LNCaP clone FGC (cell line): ENCODE results near the gene TRIM29.

ENCODE experiments used
- DNase-seq: peaks from one replicate; pipeline ENCODE4 v3.0.0-alpha.2; 2011; ENCODE audit warnings: low read depth
- H3K4me3 ChIP-seq: 2 replicates; pipeline ENCODE4 v1.5.1; 2011; ENCODE audit warnings: mild to moderate bottlenecking, low read depth, low read length, control low read depth
- CTCF ChIP-seq: IDR thresholded peaks from 2 replicates; pipeline ENCODE4 v1.5.1; 2012; ENCODE audit warnings: mild to moderate bottlenecking; ENCODE audit not compliant: control insufficient read depth, insufficient read depth; ENCODE audit errors: extremely low read depth

Gene TRIM29

GRCh38 chr11:120120805-120121335 lies 17.0 kb downstream of the TRIM29 start:
- DNase-seq: no peak
- H3K4me3 ChIP-seq: no peak overlapping the region
- TF ChIP-seq CTCF: no peak

GRCh38 chr11:120119121-120119520 lies 18.8 kb downstream of the TRIM29 start:
- no peak for DNase-seq
- H3K4me3 ChIP-seq: no peak overlapping the region
- no peak for TF ChIP-seq CTCF

GRCh38 chr11:120117991-120118390 lies 19.9 kb downstream of the TRIM29 start:
- TF ChIP-seq CTCF: no peak
- no peak for DNase-seq
- H3K4me3 ChIP-seq: no peak overlapping the region

- TF ChIP-seq CTCF: no peak
- no peak overlapping the region for H3K4me3 ChIP-seq
- DNase-seq: no peak
These were observed 20.9 kb downstream of the TRIM29 start for GRCh38 chr11:120116966-120117365.

GRCh38 chr11:120115272-120116000 lies 22.5 kb downstream of the TRIM29 start:
- TF ChIP-seq CTCF: no peak
- H3K4me3 ChIP-seq: no peak overlapping the region
- DNase-seq: no peak

GRCh38 chr11:120112174-120112796 lies 25.6 kb downstream of the TRIM29 start:
- no peak overlapping the region for H3K4me3 ChIP-seq
- no peak for DNase-seq
- no peak for TF ChIP-seq CTCF
